IMR-90 (cell line): ENCODE data around the gene TYMS. TPM values are rescaled to one million over a fixed set of nuclear protein-coding genes. Genes with fewer than 3 reads are reported as not detected.

Experiments used
- ATAC-seq: fragments of 200-7000 bp; cut with Tn5 transposase; 2 replicates; pipeline ENCODE4 v1.9.1; 2020; ENCODE audit warnings: low read depth, mild to moderate bottlenecking, moderate library complexity
- BruUV-seq: library from RNA; stranded (reverse); fragments of 400-500 nt; replicated peaks from 2 replicates; lab custom pipeline; 2021; lab: Mats Ljungman, UMichigan
- CTCF ChIA-PET: fragments of 300-600 bp; formaldehyde crosslinking; extraction: SDS; loops from one replicate; lab custom pipeline; 2021; ENCODE audit warnings: antibody characterized with exemption; lab: Yijun Ruan, JAX
- POLR2A ChIA-PET: fragments of 300-600 bp; sonication (Branson Sonifier 250); formaldehyde crosslinking; loops from one replicate; lab custom pipeline; 2022; ENCODE audit warnings: antibody characterized with exemption; ENCODE audit not compliant: unreplicated experiment; lab: Charles Lee
- DNase-seq: peaks from one replicate; pipeline ENCODE4 v3.0.0; 2013
- H2AFZ ChIP-seq: replicated peaks from 2 replicates; pipeline ENCODE3; 2013; ENCODE audit warnings: low read length, mild to moderate bottlenecking; ENCODE audit not compliant: poor library complexity
- H2AK5ac ChIP-seq: 2 replicates; pipeline ENCODE4 v1.6.1; 2013; ENCODE audit warnings: low read depth, low read length, inconsistent platforms
- H2AK9ac ChIP-seq: replicated peaks from 2 replicates; pipeline ENCODE3; 2013; ENCODE audit warnings: mild to moderate bottlenecking, low read depth, low read length, moderate library complexity; ENCODE audit not compliant: poor library complexity
- H2BK120ac ChIP-seq: 2 replicates; pipeline ENCODE4 v1.6.1; 2013; ENCODE audit warnings: low read depth, low read length, inconsistent platforms
- H2BK15ac ChIP-seq: 3 replicates; pipeline ENCODE4 v1.6.1; 2013; ENCODE audit warnings: low read depth, low read length, inconsistent platforms
- H2BK20ac ChIP-seq: 2 replicates; pipeline ENCODE4 v1.6.1; 2013; ENCODE audit warnings: low read depth, mild to moderate bottlenecking, inconsistent platforms, low read length, moderate library complexity
- H2BK5ac ChIP-seq: 2 replicates; pipeline ENCODE4 v1.6.1; 2013; ENCODE audit warnings: mild to moderate bottlenecking, low read depth, low read length, inconsistent platforms; ENCODE audit not compliant: poor library complexity, severe bottlenecking
- H3K14ac ChIP-seq: replicated peaks from 2 replicates; pipeline ENCODE4 v1.6.1; 2013; ENCODE audit warnings: low read depth, low read length, inconsistent platforms
- H3K18ac ChIP-seq: 2 replicates; pipeline ENCODE4 v1.6.1; 2013; ENCODE audit warnings: low read depth, low read length, control low read depth
- H3K23ac ChIP-seq: 2 replicates; pipeline ENCODE4 v1.6.1; 2013; ENCODE audit warnings: low read depth, low read length, inconsistent platforms
- H3K27ac ChIP-seq: 2 replicates; pipeline ENCODE4 v1.5.1; 2013; ENCODE audit warnings: mild to moderate bottlenecking, control low read depth, low read length; ENCODE audit not compliant: insufficient read depth
- H3K27me3 ChIP-seq: 2 replicates; pipeline ENCODE4 v1.6.1; 2013; ENCODE audit warnings: low read length; ENCODE audit not compliant: control insufficient read depth, insufficient read depth
- H3K36me3 ChIP-seq: 2 replicates; pipeline ENCODE4 v1.6.1; 2013; ENCODE audit warnings: low read length, mixed read lengths; ENCODE audit not compliant: control insufficient read depth, insufficient read depth
- H3K4ac ChIP-seq: 2 replicates; pipeline ENCODE4 v1.6.1; 2013; ENCODE audit warnings: low read depth, low read length, inconsistent platforms
- H3K4me1 ChIP-seq: 2 replicates; pipeline ENCODE4 v1.6.1; 2013; ENCODE audit warnings: low read length, mixed read lengths; ENCODE audit not compliant: control insufficient read depth, insufficient read depth
- H3K4me2 ChIP-seq: 2 replicates; pipeline ENCODE4 v1.6.1; 2013; ENCODE audit warnings: low read depth, mild to moderate bottlenecking, control low read depth, low read length, moderate library complexity
- H3K4me3 ChIP-seq: 2 replicates; pipeline ENCODE4 v1.5.1; 2013; ENCODE audit warnings: low read depth, mild to moderate bottlenecking, control low read depth, low read length, moderate library complexity; ENCODE audit not compliant: insufficient read depth
- H3K56ac ChIP-seq: 2 replicates; pipeline ENCODE4 v1.6.1; 2013; ENCODE audit warnings: low read length, inconsistent platforms; ENCODE audit not compliant: insufficient read depth; ENCODE audit errors: extremely low read depth
- H3K79me1 ChIP-seq, 2 experiments: 2 replicates each; pipeline ENCODE4 v1.6.1; 2013; ENCODE audit warnings: low read length in 2 of 2, inconsistent platforms in 1 of 2, low read depth in 1 of 2
- H3K9ac ChIP-seq: 2 replicates; pipeline ENCODE4 v1.6.1; 2013; ENCODE audit warnings: low read depth, low read length, control low read depth
- H3K9me1 ChIP-seq: 2 replicates; pipeline ENCODE4 v1.6.1; 2013; ENCODE audit warnings: low read length, inconsistent platforms; ENCODE audit not compliant: insufficient read depth
- H3K9me3 ChIP-seq: 2 replicates; pipeline ENCODE4 v1.6.1; 2013; ENCODE audit warnings: low read length; ENCODE audit not compliant: control insufficient read depth, insufficient read depth
- H4K20me1 ChIP-seq: 2 replicates; pipeline ENCODE4 v1.6.1; 2013; ENCODE audit warnings: low read length, inconsistent platforms; ENCODE audit not compliant: insufficient read depth
- H4K5ac ChIP-seq: 2 replicates; pipeline ENCODE4 v1.6.1; 2013; ENCODE audit warnings: mild to moderate bottlenecking, low read depth, low read length, control low read depth
- H4K8ac ChIP-seq, 2 experiments: 2 replicates each; pipeline ENCODE4 v1.6.1; 2013; ENCODE audit warnings: low read depth in 2 of 2, low read length in 2 of 2, control low read depth in 1 of 2, inconsistent platforms in 1 of 2
- H4K91ac ChIP-seq: 2 replicates; pipeline ENCODE4 v1.6.1; 2013; ENCODE audit warnings: low read depth, low read length, inconsistent platforms; ENCODE audit not compliant: insufficient read depth
- BHLHE40 ChIP-seq: fragments of 150-350 bp; IDR thresholded peaks from 2 replicates; pipeline ENCODE4 v1.6.1; 2016; ENCODE audit warnings: mild to moderate bottlenecking, low read depth, low read length
- CEBPB ChIP-seq: IDR thresholded peaks from 2 replicates; pipeline ENCODE4 v1.6.1; 2012; ENCODE audit warnings: low read depth, low read length, improper control_type of control experiment
- CHD1 ChIP-seq: IDR thresholded peaks from 2 replicates; pipeline ENCODE4 v1.6.1; 2012; ENCODE audit warnings: low read depth, low read length, improper control_type of control experiment
- FOS ChIP-seq: fragments of 150-350 bp; IDR thresholded peaks from 2 replicates; pipeline ENCODE4 v1.6.1; 2016; ENCODE audit warnings: low read depth, low read length
- MAFK ChIP-seq: IDR thresholded peaks from 2 replicates; pipeline ENCODE4 v1.6.1; 2012; ENCODE audit warnings: low read depth, low read length, improper control_type of control experiment
- MAZ ChIP-seq: IDR thresholded peaks from 2 replicates; pipeline ENCODE4 v1.6.1; 2012; ENCODE audit warnings: low read depth, mild to moderate bottlenecking, low read length, improper control_type of control experiment, moderate library complexity, borderline replicate concordance
- MXI1 ChIP-seq: IDR thresholded peaks from 2 replicates; pipeline ENCODE4 v1.6.1; 2012; ENCODE audit warnings: low read depth, mild to moderate bottlenecking, low read length, moderate library complexity, borderline replicate concordance
- NFE2L2 ChIP-seq: fragments of 150-350 bp; IDR thresholded peaks from 2 replicates; pipeline ENCODE4 v1.6.1; 2016; ENCODE audit warnings: low read depth, mild to moderate bottlenecking, low read length
- POLR2A ChIP-seq: IDR thresholded peaks from 2 replicates; pipeline ENCODE4 v1.6.1; 2012; ENCODE audit warnings: mild to moderate bottlenecking, low read depth, low read length
- RAD21 ChIP-seq: IDR thresholded peaks from 2 replicates; pipeline ENCODE4 v1.6.1; 2012; ENCODE audit warnings: low read length, improper control_type of control experiment
- RCOR1 ChIP-seq: IDR thresholded peaks from 2 replicates; pipeline ENCODE4 v1.6.1; 2012; ENCODE audit warnings: mild to moderate bottlenecking, low read length, improper control_type of control experiment; ENCODE audit not compliant: insufficient replicate concordance
- RFX5 ChIP-seq: IDR thresholded peaks from 2 replicates; pipeline ENCODE4 v1.8.0; 2012; ENCODE audit warnings: low read depth, mild to moderate bottlenecking, low read length, moderate library complexity
- SMC3 ChIP-seq: fragments of 150-350 bp; IDR thresholded peaks from 2 replicates; pipeline ENCODE4 v1.6.1; 2016; ENCODE audit warnings: low read depth, mild to moderate bottlenecking, antibody characterized with exemption, low read length, moderate library complexity
- USF2 ChIP-seq: fragments of 150-350 bp; IDR thresholded peaks from 2 replicates; pipeline ENCODE4 v1.6.1; 2017; ENCODE audit warnings: mild to moderate bottlenecking, antibody characterized with exemption, low read length, low read depth
- WGBS, 2 experiments: methylation state at CpG; one replicate each; pipeline versions ENCODE4 v1.1.5 to v1.1.7; 2013; ENCODE audit warnings: missing lambda C conversion rate in 2 of 2; ENCODE audit not compliant: insufficient read length in 1 of 2; ENCODE audit errors: extremely low coverage in 2 of 2; 5-methylcytosine and 5-hydroxymethylcytosine counted together
- dilution Hi-C: fragments of 300-500 bp; cut with HindIII; formaldehyde crosslinking; loops from one replicate; pipeline ENCODE4 v1.14.3; 2018; ENCODE audit warnings: low sequenced_read_pairs; ENCODE audit not compliant: unreplicated experiment
- in situ Hi-C: fragments of 300-500 bp; cut with MboI; formaldehyde crosslinking; loops from 3 replicates; pipeline ENCODE4 v1.14.3; 2019; ENCODE audit warnings: low sequenced_read_pairs, inconsistent platforms, mixed read lengths
- intact Hi-C: fragments of 100-400 bp; cut with micrococcal nuclease; formaldehyde crosslinking; loops from 2 replicates; pipeline ENCODE4 v1.10.0; 2022
- polyA plus RNA-seq, 3 experiments: library from polyadenylated mRNA; depleted of rRNA; stranded (reverse); fragments of >200 nt; gene quantifications; 2 replicates each; pipeline ENCODE4 v1.2.3, GENCODE V29; 2012; ENCODE audit warnings: low replicate concordance in 1 of 3
- total RNA-seq: library from RNA; depleted of rRNA; stranded (reverse); fragments of >200 nt; gene quantifications from 2 replicates; pipeline ENCODE4 v1.2.3, GENCODE V29; 2012
- TF ChIP-seq, protein P1 (sequence below): conservative IDR thresholded peaks from 2 replicates; pipeline ENCODE4 v1.5.1; 2012; ENCODE audit warnings: mild to moderate bottlenecking, low read depth, low read length, improper control_type of control experiment
- TF ChIP-seq, protein P2 (sequence below): fragments of 150-350 bp; IDR thresholded peaks from 2 replicates; pipeline ENCODE4 v1.6.1; 2016; ENCODE audit warnings: low read depth, mild to moderate bottlenecking, low read length, moderate library complexity, borderline replicate concordance

Gene TYMS
- total and polyA plus RNA-seq, 2 of the 4 experiments (the other 2 are of a cell fraction), result 28.3 to 92.2 TPM

DNA sequence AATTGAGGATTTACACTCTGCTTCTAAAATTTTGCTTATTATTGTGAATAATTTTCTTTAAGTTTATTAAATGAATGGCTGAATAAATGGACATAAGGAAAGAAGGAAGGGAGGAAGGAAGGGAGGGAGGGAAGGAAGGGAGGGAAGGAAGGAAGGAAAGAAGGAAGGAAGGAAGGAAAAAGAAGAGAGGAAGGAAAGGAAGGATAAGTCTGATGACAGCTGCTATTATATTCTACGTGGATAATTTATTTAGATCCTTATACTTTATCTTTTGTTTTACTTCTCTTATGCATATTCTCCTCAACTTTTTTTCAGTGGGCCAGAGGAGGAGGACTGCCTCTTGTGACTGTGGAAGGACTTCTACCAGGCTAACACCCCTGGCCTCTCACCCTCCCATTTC is 43.3 kb upstream of the TYMS start:
- Histone ChIP-seq H3K9me3 (no peaks in the 10 kb centered on the region), H3K27ac (no peak overlapping the region), H2BK5ac (no peak overlapping the region), H3K9me1 (no peaks in the 10 kb centered on the region), H3K79me1 (no peaks in the 10 kb centered on the region), H2AFZ (no peak overlapping the region), H4K5ac (no peak overlapping the region), H3K18ac (no peak overlapping the region), H3K56ac (no peak overlapping the region), H3K4me2 (no peak overlapping the region), H3K4ac (no peak overlapping the region), H3K14ac (no peak overlapping the region), H3K9ac (no peak overlapping the region), H2BK120ac (no peak overlapping the region), H3K36me3 (no peaks in the 10 kb centered on the region), H2BK20ac (no peak overlapping the region), H3K27me3 (peaks cover 40% of the 10 kb centered on the region), H4K20me1 (no peaks in the 10 kb centered on the region), H2BK15ac (no peak overlapping the region), H4K91ac (no peak overlapping the region), H3K23ac (no peak overlapping the region), H3K4me1 (no peaks in the 10 kb centered on the region), H2AK9ac (no peak overlapping the region), H3K4me3 (no peak overlapping the region), H4K8ac (no peak overlapping the region), H2AK5ac (no peak overlapping the region)
- WGBS, 2 experiments, result no CpG with 5 or more reads among the region's 1 CpG
- ChIA-PET CTCF (interaction anchor here (0.6 kb wide), 1 partner anchor 226 kb away, joined by 4 read pairs; no protein-coding TSS in a partner anchor), POLR2A (no interaction called here)
- ATAC-seq (no peak), DNase-seq (no peak)
- no TSS peak for BruUV-seq
- dilution Hi-C loops (no loop called here), intact Hi-C loops (loop anchor here (10.0 kb wide), 1 partner anchor 219 kb away; no protein-coding TSS in a partner anchor), in situ Hi-C loops (no loop called here)
- no peak for TF ChIP-seq POLR2A
- TF ChIP-seq SMC3, result no peak
- no peak for TF ChIP-seq FOS
- TF ChIP-seq RCOR1, result no peak
- TF ChIP-seq BHLHE40, result no peak
- no peak for TF ChIP-seq NFE2L2
- no peak for TF ChIP-seq MXI1
- no peak for TF ChIP-seq USF2
- no peak for TF ChIP-seq RAD21
- no peak for TF ChIP-seq MAFK
- TF ChIP-seq, protein P1, sequence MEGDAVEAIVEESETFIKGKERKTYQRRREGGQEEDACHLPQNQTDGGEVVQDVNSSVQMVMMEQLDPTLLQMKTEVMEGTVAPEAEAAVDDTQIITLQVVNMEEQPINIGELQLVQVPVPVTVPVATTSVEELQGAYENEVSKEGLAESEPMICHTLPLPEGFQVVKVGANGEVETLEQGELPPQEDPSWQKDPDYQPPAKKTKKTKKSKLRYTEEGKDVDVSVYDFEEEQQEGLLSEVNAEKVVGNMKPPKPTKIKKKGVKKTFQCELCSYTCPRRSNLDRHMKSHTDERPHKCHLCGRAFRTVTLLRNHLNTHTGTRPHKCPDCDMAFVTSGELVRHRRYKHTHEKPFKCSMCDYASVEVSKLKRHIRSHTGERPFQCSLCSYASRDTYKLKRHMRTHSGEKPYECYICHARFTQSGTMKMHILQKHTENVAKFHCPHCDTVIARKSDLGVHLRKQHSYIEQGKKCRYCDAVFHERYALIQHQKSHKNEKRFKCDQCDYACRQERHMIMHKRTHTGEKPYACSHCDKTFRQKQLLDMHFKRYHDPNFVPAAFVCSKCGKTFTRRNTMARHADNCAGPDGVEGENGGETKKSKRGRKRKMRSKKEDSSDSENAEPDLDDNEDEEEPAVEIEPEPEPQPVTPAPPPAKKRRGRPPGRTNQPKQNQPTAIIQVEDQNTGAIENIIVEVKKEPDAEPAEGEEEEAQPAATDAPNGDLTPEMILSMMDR, result no peak
- no peak for TF ChIP-seq CEBPB
- TF ChIP-seq MAZ, result no peak
- TF ChIP-seq, protein P2, sequence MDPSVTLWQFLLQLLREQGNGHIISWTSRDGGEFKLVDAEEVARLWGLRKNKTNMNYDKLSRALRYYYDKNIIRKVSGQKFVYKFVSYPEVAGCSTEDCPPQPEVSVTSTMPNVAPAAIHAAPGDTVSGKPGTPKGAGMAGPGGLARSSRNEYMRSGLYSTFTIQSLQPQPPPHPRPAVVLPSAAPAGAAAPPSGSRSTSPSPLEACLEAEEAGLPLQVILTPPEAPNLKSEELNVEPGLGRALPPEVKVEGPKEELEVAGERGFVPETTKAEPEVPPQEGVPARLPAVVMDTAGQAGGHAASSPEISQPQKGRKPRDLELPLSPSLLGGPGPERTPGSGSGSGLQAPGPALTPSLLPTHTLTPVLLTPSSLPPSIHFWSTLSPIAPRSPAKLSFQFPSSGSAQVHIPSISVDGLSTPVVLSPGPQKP, result no peak
- no peak for TF ChIP-seq CHD1
- TF ChIP-seq RFX5, result no peak
